CD4-positive, alpha-beta T cell (primary cell): ENCODE results near the gene DIP2C. TPM values are rescaled to one million over a fixed set of nuclear protein-coding genes. Genes with fewer than 3 reads are reported as not detected.
A peak's percentile ranks its signal among the peaks of the same experiment; 100 is the strongest.

Source experiments
- ATAC-seq: fragments of 200-7000 bp; cut with Tn5 transposase; one replicate; pipeline ENCODE4 v1.10.0; 2022; ENCODE audit warnings: mild to moderate bottlenecking; ENCODE audit not compliant: poor library complexity
- CTCF ChIA-PET: fragments of 350-600 bp; sonication (Branson Sonifier 250); formaldehyde crosslinking; loops from one replicate; lab custom pipeline; 2021; ENCODE audit warnings: antibody characterized with exemption, inconsistent platforms; lab: Charles Lee
- POLR2A ChIA-PET: fragments of 350-600 bp; sonication (Branson Sonifier 250); formaldehyde crosslinking; loops from one replicate; lab custom pipeline; 2021; ENCODE audit warnings: antibody characterized with exemption, inconsistent platforms; lab: Charles Lee
- DNase-seq, 14 experiments: peaks; one replicate each; pipeline ENCODE4 v3.0.0-alpha.2; 2013 to 2020; ENCODE audit warnings: mixed read lengths in 2 of 14
- H3K27ac ChIP-seq, 2 donors: one replicate each; pipeline versions ENCODE4 v1.5.1 to v1.7.0; 2013; ENCODE audit warnings: low read length in 2 of 2, low read depth in 1 of 2, mild to moderate bottlenecking in 1 of 2
- H3K27me3 ChIP-seq, 2 experiments: 1 replicate in 1 of 2; 2 replicates in 1 of 2; pipeline versions ENCODE4 v1.6.1 to v1.7.0; 2013; ENCODE audit warnings: low read length in 2 of 2, control low read depth in 1 of 2, mild to moderate bottlenecking in 1 of 2, moderate library complexity in 1 of 2; ENCODE audit not compliant: insufficient read depth in 2 of 2, control insufficient read depth in 1 of 2
- H3K36me3 ChIP-seq: one replicate; pipeline ENCODE4 v1.6.1; 2013; ENCODE audit warnings: low read length, control low read depth; ENCODE audit not compliant: insufficient read depth
- H3K4me1 ChIP-seq: one replicate; pipeline ENCODE4 v1.6.1; 2013; ENCODE audit warnings: low read length, control low read depth; ENCODE audit not compliant: insufficient read depth
- H3K4me3 ChIP-seq: one replicate; pipeline ENCODE4 v1.5.1; 2013; ENCODE audit warnings: mild to moderate bottlenecking, low read length, moderate library complexity
- H3K9me3 ChIP-seq, 2 experiments: 1 replicate in 1 of 2; 2 replicates in 1 of 2; pipeline versions ENCODE4 v1.6.1 to v1.7.0; 2013; ENCODE audit warnings: low read length in 2 of 2, mild to moderate bottlenecking in 2 of 2, control low read depth in 1 of 2, moderate library complexity in 1 of 2; ENCODE audit not compliant: control insufficient read depth in 1 of 2, insufficient read depth in 1 of 2
- H3K27ac Mint-ChIP-seq: one replicate; pipeline ENCODE4 v1.8.0; 2020; ENCODE audit warnings: mixed read lengths
- H3K27me3 Mint-ChIP-seq: one replicate; pipeline ENCODE4 v1.8.0; 2021; ENCODE audit warnings: mixed read lengths
- H3K36me3 Mint-ChIP-seq: one replicate; pipeline ENCODE4 v1.8.0; 2021; ENCODE audit warnings: low read depth, mixed read lengths
- H3K4me1 Mint-ChIP-seq: one replicate; pipeline ENCODE4 v1.8.0; 2021; ENCODE audit warnings: low read depth, mixed read lengths
- H3K4me3 Mint-ChIP-seq: one replicate; pipeline ENCODE4 v1.8.0; 2020; ENCODE audit warnings: mild to moderate bottlenecking, mixed read lengths
- H3K9me3 Mint-ChIP-seq: one replicate; pipeline ENCODE4 v1.8.0; 2020; ENCODE audit warnings: mixed read lengths
- CTCF ChIP-seq: fragments of 200-600 bp; IDR thresholded peaks from one replicate; pipeline ENCODE4 v1.8.0; 2022; ENCODE audit warnings: antibody characterized with exemption, mild to moderate bottlenecking
- intact Hi-C, 2 experiments: fragments of 100-400 bp; cut with DNase I in 1 of 2; cut with micrococcal nuclease in 1 of 2; formaldehyde crosslinking; loops; one replicate each; pipeline versions ENCODE4 v1.15.1 to v1.9.0; 2023 to 2025; cut with DNase I, micrococcal nuclease
- total RNA-seq, 174 experiments: library from RNA in 2 of 174; stranded (reverse) in 2 of 174; gene quantifications; one replicate each; pipeline ENCODE4 v1.2.3 and lab custom pipeline; 2021 to 2026

The DIP2C gene
- total RNA-seq, 2 experiments from 2014 or later: 4.1 TPM

- H3K9me3 ChIP-seq: no peaks in the 10 kb centered on the region
- Mint-ChIP-seq H3K4me3 (no peak overlapping the region), H3K4me1 (peaks cover 37% of the 10 kb centered on the region), H3K27me3 (no peaks in the 10 kb centered on the region), H3K36me3 (peaks cover 12% of the 10 kb centered on the region), H3K9me3 (no peaks in the 10 kb centered on the region), H3K27ac (no peak overlapping the region)
- no peak for DNase-seq
- no peak for TF ChIP-seq CTCF
- H3K4me1 ChIP-seq: peaks cover 18% of the 10 kb centered on the region
- POLR2A ChIA-PET: no interaction called here
- no peak overlapping the region for H3K27ac ChIP-seq
- no peaks in the 10 kb centered on the region for H3K27me3 ChIP-seq
- ATAC-seq: no peak
- CTCF ChIA-PET: no interaction called here
- H3K4me3 ChIP-seq: no peak overlapping the region
- intact Hi-C loops: no loop called here
- H3K36me3 ChIP-seq: no peaks in the 10 kb centered on the region
Observed at GRCh38 chr10:326350-326749, 363.1 kb downstream of the DIP2C start.

GRCh38 chr10:325282-325681, 364.2 kb downstream of the DIP2C start:
- Histone ChIP-seq H3K27me3 (no peaks in the 10 kb centered on the region), H3K4me3 (no peak overlapping the region), H3K4me1 (peaks cover 18% of the 10 kb centered on the region), H3K27ac (no peak overlapping the region), H3K36me3 (no peaks in the 10 kb centered on the region), H3K9me3 (no peaks in the 10 kb centered on the region)
- ChIA-PET POLR2A (no interaction called here), CTCF (no interaction called here)
- Mint-ChIP-seq H3K27ac (no peak overlapping the region), H3K27me3 (no peaks in the 10 kb centered on the region), H3K4me1 (peaks cover 30% of the 10 kb centered on the region), H3K9me3 (no peaks in the 10 kb centered on the region), H3K36me3 (peaks cover 12% of the 10 kb centered on the region), H3K4me3 (no peak overlapping the region)
- TF ChIP-seq CTCF: no peak
- intact Hi-C loops: no loop called here
- ATAC-seq (no peak), DNase-seq (no peak)

GRCh38 chr10:324593-324992, 364.9 kb downstream of the DIP2C start:
- TF ChIP-seq CTCF: no peak
- Histone ChIP-seq H3K27ac (no peak overlapping the region), H3K4me3 (no peak overlapping the region), H3K4me1 (peaks cover 17% of the 10 kb centered on the region), H3K36me3 (no peaks in the 10 kb centered on the region), H3K27me3 (no peaks in the 10 kb centered on the region), H3K9me3 (no peaks in the 10 kb centered on the region)
- ATAC-seq: no peak
- ChIA-PET POLR2A (no interaction called here), CTCF (no interaction called here)
- peaks cover 23% of the 10 kb centered on the region for H3K4me1 Mint-ChIP-seq
- peak overlapping the region; percentile 53 for H3K27ac Mint-ChIP-seq
- no peaks in the 10 kb centered on the region for H3K9me3 Mint-ChIP-seq
- intact Hi-C loops: no loop called here
- no peak overlapping the region for H3K4me3 Mint-ChIP-seq
- peak in 2 of 14 experiments; percentile 7 to 13 for DNase-seq
- H3K27me3 Mint-ChIP-seq: no peaks in the 10 kb centered on the region
- H3K36me3 Mint-ChIP-seq: peaks cover 12% of the 10 kb centered on the region
